ENCODE measurements around the gene KRT9. TPM values are rescaled to one million over a fixed set of nuclear protein-coding genes. Genes with fewer than 3 reads are reported as not detected.

Gene KRT9
- total RNA-seq, 1 experiment from 2014 or later = not detected

Other genes starting within 250 kb of the KRT9 start
- not detected in 2 replicates for gene KRT33A, start 221.2 kb downstream of the KRT9 start, total RNA-seq (2014; rRNA removed; shearing (Covaris generic))
- not detected in 2 replicates for gene KRT33B, start 202.2 kb downstream of the KRT9 start, total RNA-seq (2014; rRNA removed; shearing (Covaris generic))
- not detected in 2 replicates for gene KRT34, start 189.8 kb downstream of the KRT9 start, total RNA-seq (2014; rRNA removed; shearing (Covaris generic))
- not detected in 2 replicates for gene KRT31, start 174.5 kb downstream of the KRT9 start, total RNA-seq (2014; rRNA removed; shearing (Covaris generic))
- not detected in 2 replicates for gene KRT37, start 147.5 kb downstream of the KRT9 start, total RNA-seq (2014; rRNA removed; shearing (Covaris generic))
- not detected in 2 replicates for gene KRT38, start 131.1 kb downstream of the KRT9 start, total RNA-seq (2014; rRNA removed; shearing (Covaris generic))
- gene KRT32, start 104.7 kb downstream of the KRT9 start, total RNA-seq (2014; rRNA removed; shearing (Covaris generic)) = not detected in 2 replicates
- not detected in 2 replicates for gene KRT35, start 90.9 kb downstream of the KRT9 start, total RNA-seq (2014; rRNA removed; shearing (Covaris generic))
- gene KRT36, start 82.1 kb downstream of the KRT9 start, total RNA-seq (2014; rRNA removed; shearing (Covaris generic)) = not detected in 2 replicates
- gene KRT13, start 66.4 kb downstream of the KRT9 start, total RNA-seq (2014; rRNA removed; shearing (Covaris generic)) = 35.5 and 45.8 TPM in 2 replicates
- gene KRT15, start 53.2 kb downstream of the KRT9 start, total RNA-seq (2014; rRNA removed; shearing (Covaris generic)) = 14.1 and 15.9 TPM in 2 replicates
- 2,402 and 2,405 TPM in 2 replicates for gene KRT19, start 43.8 kb downstream of the KRT9 start, total RNA-seq (2014; rRNA removed; shearing (Covaris generic))
- not detected in 2 replicates for gene KRT14, start 14.8 kb upstream of the KRT9 start, total RNA-seq (2014; rRNA removed; shearing (Covaris generic))
- gene KRT16, start 40.7 kb upstream of the KRT9 start, total RNA-seq (2014; rRNA removed; shearing (Covaris generic)) = 0.38 and 2.1 TPM in 2 replicates
- 286 and 297 TPM in 2 replicates for gene KRT17, start 52.5 kb upstream of the KRT9 start, total RNA-seq (2014; rRNA removed; shearing (Covaris generic))
- 81.6 and 91.6 TPM in 2 replicates for gene EIF1, start 116.8 kb upstream of the KRT9 start, total RNA-seq (2014; rRNA removed; shearing (Covaris generic))
- not detected in 2 replicates for gene GAST, start 140.3 kb upstream of the KRT9 start, total RNA-seq (2014; rRNA removed; shearing (Covaris generic))
- gene HAP1, start 162.6 kb upstream of the KRT9 start, total RNA-seq (2014; rRNA removed; shearing (Covaris generic)) = not detected in 2 replicates
- gene JUP, start 214.7 kb upstream of the KRT9 start, total RNA-seq (2014; rRNA removed; shearing (Covaris generic)) = 477 and 498 TPM in 2 replicates
- 45.2 and 54.7 TPM in 2 replicates for gene P3H4, start 239.9 kb upstream of the KRT9 start, total RNA-seq (2014; rRNA removed; shearing (Covaris generic))
- gene FKBP10, start 240.9 kb upstream of the KRT9 start, total RNA-seq (2014; rRNA removed; shearing (Covaris generic)) = 52.4 and 68.0 TPM in 2 replicates